Measurements from ENCODE around the gene ZMYM2.

GRCh38 chr13:20080377-20081164, 122.0 kb downstream of the ZMYM2 start:
- no peak for TF ChIP-seq CTCF (conservative IDR thresholded peaks at IDR 0.05; ENCODE audit: low read length)
- no peak for TF ChIP-seq EZH2phosphoT487 (IDR thresholded peaks at IDR 0.05; ENCODE audit: borderline replicate concordance, low read depth, low read length)
